ENCODE data around the gene SLC5A5. TPM values are rescaled to one million over a fixed set of nuclear protein-coding genes. Genes with fewer than 3 reads are reported as not detected.

The SLC5A5 gene
- total RNA-seq, 1 donor from 2014 or later = not detected

DNA sequence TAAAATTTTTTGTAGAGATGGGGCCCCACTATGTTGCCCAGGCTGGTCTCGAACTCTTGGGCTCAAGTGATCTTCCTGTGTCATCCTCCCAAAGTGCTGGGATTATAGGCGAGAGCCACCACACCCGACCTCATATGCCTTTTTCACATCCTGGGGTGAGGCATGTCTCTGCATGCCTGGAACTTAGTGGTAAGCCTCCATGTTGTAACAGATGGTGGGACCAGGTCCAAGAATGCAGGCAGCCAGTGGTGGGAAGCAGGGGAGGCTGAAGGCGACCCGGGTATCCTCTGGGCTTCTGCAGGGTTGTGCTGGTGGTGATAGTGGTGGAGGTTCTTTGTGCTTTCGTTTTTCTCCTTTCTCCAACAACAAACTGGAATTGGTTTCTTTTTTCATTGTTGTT lies 31.0 kb downstream of the SLC5A5 start:
- TF ChIP-seq, protein P1, sequence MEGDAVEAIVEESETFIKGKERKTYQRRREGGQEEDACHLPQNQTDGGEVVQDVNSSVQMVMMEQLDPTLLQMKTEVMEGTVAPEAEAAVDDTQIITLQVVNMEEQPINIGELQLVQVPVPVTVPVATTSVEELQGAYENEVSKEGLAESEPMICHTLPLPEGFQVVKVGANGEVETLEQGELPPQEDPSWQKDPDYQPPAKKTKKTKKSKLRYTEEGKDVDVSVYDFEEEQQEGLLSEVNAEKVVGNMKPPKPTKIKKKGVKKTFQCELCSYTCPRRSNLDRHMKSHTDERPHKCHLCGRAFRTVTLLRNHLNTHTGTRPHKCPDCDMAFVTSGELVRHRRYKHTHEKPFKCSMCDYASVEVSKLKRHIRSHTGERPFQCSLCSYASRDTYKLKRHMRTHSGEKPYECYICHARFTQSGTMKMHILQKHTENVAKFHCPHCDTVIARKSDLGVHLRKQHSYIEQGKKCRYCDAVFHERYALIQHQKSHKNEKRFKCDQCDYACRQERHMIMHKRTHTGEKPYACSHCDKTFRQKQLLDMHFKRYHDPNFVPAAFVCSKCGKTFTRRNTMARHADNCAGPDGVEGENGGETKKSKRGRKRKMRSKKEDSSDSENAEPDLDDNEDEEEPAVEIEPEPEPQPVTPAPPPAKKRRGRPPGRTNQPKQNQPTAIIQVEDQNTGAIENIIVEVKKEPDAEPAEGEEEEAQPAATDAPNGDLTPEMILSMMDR (IDR thresholded peaks at IDR 0.05; ENCODE audit: insufficient read depth, low read depth, low read length) = no peak
- FAIRE-seq = no peak
- Histone ChIP-seq H3K4me1 (ENCODE audit: insufficient read depth, low read length) (no peaks in the 10 kb centered on the region), H3K4me2 (ENCODE audit: low read length) (no peak overlapping the region), H3K36me3 (ENCODE audit: insufficient read depth, low read length) (no peaks in the 10 kb centered on the region), H2AFZ (ENCODE audit: low read depth, low read length) (peak overlapping the region; percentile 26), H3K27ac (ENCODE audit: low read depth, low read length) (no peak overlapping the region), H3K4me3 (ENCODE audit: insufficient read depth, low read depth, low read length) (no peak overlapping the region), H4K20me1 (ENCODE audit: insufficient read depth, low read length) (no peaks in the 10 kb centered on the region), H3K9me3 (ENCODE audit: insufficient read depth, low read depth, low read length) (no peaks in the 10 kb centered on the region), H3K27me3 (ENCODE audit: insufficient read depth, low read length) (no peaks in the 10 kb centered on the region), H3K9ac (ENCODE audit: low read length) (no peak overlapping the region), H3K79me2 (ENCODE audit: insufficient read depth, low read length) (no peaks in the 10 kb centered on the region)
- peaks cover 6% of the 10 kb centered on the region for H3K9me3 Mint-ChIP-seq (ENCODE audit: unreplicated experiment)
- H3K27ac Mint-ChIP-seq (ENCODE audit: unreplicated experiment) = no peak overlapping the region
- H3K36me3 Mint-ChIP-seq (ENCODE audit: low read depth, unreplicated experiment) = no peaks in the 10 kb centered on the region
- no peak overlapping the region for H3K4me3 Mint-ChIP-seq (ENCODE audit: unreplicated experiment)
- no peaks in the 10 kb centered on the region for H3K4me1 Mint-ChIP-seq (ENCODE audit: low read depth, unreplicated experiment)
- DNase-seq (ENCODE audit: low read depth) = peak; percentile 32
- peaks cover 28% of the 10 kb centered on the region for H3K27me3 Mint-ChIP-seq (ENCODE audit: low read depth, unreplicated experiment)

DNA sequence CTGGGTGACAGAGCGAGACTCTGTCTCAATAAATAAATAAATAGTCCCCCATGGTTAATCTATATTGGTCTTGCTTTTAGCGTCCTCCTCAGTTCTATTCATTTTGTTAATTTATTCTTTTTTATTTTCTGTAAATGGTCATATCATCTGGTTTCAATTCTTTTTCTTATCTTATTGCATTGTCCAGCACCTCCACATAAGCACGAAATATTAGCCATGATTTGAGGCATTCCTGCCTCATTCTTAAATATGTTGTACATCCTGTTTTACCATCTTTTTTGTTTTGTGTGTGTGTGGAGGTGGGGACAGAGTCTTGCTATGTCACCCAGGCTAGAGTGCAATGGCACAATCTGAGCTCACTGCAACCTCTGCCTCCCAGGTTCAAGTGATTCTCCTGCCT lies 36.5 kb downstream of the SLC5A5 start:
- Histone ChIP-seq H3K9ac (ENCODE audit: low read length) (no peak overlapping the region), H4K20me1 (ENCODE audit: insufficient read depth, low read length) (no peaks in the 10 kb centered on the region), H3K4me1 (ENCODE audit: insufficient read depth, low read length) (no peaks in the 10 kb centered on the region), H3K9me3 (ENCODE audit: insufficient read depth, low read depth, low read length) (peaks cover 2% of the 10 kb centered on the region), H2AFZ (ENCODE audit: low read depth, low read length) (no peak overlapping the region), H3K27me3 (ENCODE audit: insufficient read depth, low read length) (peaks cover 2% of the 10 kb centered on the region), H3K36me3 (ENCODE audit: insufficient read depth, low read length) (no peaks in the 10 kb centered on the region), H3K4me3 (ENCODE audit: insufficient read depth, low read depth, low read length) (no peak overlapping the region), H3K79me2 (ENCODE audit: insufficient read depth, low read length) (no peaks in the 10 kb centered on the region), H3K27ac (ENCODE audit: low read depth, low read length) (no peak overlapping the region), H3K4me2 (ENCODE audit: low read length) (no peak overlapping the region)
- H3K27me3 Mint-ChIP-seq (ENCODE audit: low read depth, unreplicated experiment) = peaks cover 5% of the 10 kb centered on the region
- no peaks in the 10 kb centered on the region for H3K36me3 Mint-ChIP-seq (ENCODE audit: low read depth, unreplicated experiment)
- TF ChIP-seq, protein P1 (IDR thresholded peaks at IDR 0.05; ENCODE audit: insufficient read depth, low read depth, low read length) = no peak
- no peak for TF ChIP-seq EZH2 (IDR thresholded peaks at IDR 0.05; ENCODE audit: insufficient read depth, low read length)
- FAIRE-seq (no peak), DNase-seq (ENCODE audit: low read depth) (no peak)
- no peaks in the 10 kb centered on the region for H3K4me1 Mint-ChIP-seq (ENCODE audit: low read depth, unreplicated experiment)
- peaks cover 11% of the 10 kb centered on the region for H3K9me3 Mint-ChIP-seq (ENCODE audit: unreplicated experiment)
- H3K4me3 Mint-ChIP-seq (ENCODE audit: unreplicated experiment) = no peak overlapping the region
- no peak overlapping the region for H3K27ac Mint-ChIP-seq (ENCODE audit: unreplicated experiment)

DNA sequence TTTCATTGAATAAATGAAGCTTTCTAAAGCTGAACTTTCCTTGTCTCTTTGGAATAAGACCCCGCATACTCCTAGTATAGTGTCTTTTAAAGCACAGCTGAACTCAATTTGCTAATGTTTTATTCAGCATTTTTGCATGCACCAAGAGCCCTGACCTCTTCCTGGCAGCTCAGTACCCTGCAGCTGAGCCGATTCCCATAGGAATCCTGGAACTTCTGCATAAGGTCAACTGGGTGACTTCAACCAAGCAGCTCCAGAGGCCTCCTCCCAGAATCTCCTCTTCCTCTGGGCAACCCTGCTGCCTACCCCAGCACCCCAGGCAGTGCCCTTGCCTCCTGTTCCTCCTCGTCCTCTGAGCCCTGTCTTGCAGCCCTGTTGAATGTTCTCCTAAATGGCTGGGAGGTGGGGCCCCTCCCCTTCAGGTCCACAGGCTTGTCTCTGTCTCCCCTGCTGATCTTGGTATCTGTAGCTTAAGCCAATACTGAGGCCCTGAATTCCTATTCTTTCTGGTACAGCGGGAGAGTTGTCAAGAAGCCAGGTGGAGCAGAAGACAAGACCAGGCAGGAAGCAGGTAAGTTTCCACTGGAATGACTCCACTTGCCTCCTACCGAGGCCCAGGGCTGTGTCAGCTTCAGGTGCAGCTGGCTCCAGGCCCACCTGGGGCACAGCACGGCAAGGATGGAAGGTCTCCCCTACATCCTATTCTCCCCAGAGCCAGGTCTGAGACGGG lies 37.4 kb downstream of the SLC5A5 start:
- Histone ChIP-seq H3K36me3 (ENCODE audit: insufficient read depth, low read length) (no peaks in the 10 kb centered on the region), H3K79me2 (ENCODE audit: insufficient read depth, low read length) (no peaks in the 10 kb centered on the region), H3K4me3 (ENCODE audit: insufficient read depth, low read depth, low read length) (no peak overlapping the region), H3K4me1 (ENCODE audit: insufficient read depth, low read length) (no peaks in the 10 kb centered on the region), H3K4me2 (ENCODE audit: low read length) (no peak overlapping the region), H3K9me3 (ENCODE audit: insufficient read depth, low read depth, low read length) (peaks cover 5% of the 10 kb centered on the region), H2AFZ (ENCODE audit: low read depth, low read length) (no peak overlapping the region), H3K9ac (ENCODE audit: low read length) (no peak overlapping the region), H4K20me1 (ENCODE audit: insufficient read depth, low read length) (no peaks in the 10 kb centered on the region), H3K27ac (ENCODE audit: low read depth, low read length) (no peak overlapping the region), H3K27me3 (ENCODE audit: insufficient read depth, low read length) (peaks cover 2% of the 10 kb centered on the region)
- Mint-ChIP-seq H3K4me3 (ENCODE audit: unreplicated experiment) (no peak overlapping the region), H3K27ac (ENCODE audit: unreplicated experiment) (no peak overlapping the region), H3K36me3 (ENCODE audit: low read depth, unreplicated experiment) (no peaks in the 10 kb centered on the region), H3K4me1 (ENCODE audit: low read depth, unreplicated experiment) (no peaks in the 10 kb centered on the region), H3K9me3 (ENCODE audit: unreplicated experiment) (peaks cover 14% of the 10 kb centered on the region), H3K27me3 (ENCODE audit: low read depth, unreplicated experiment) (peaks cover 5% of the 10 kb centered on the region)
- TF ChIP-seq EZH2 (IDR thresholded peaks at IDR 0.05; ENCODE audit: insufficient read depth, low read length) = no peak
- TF ChIP-seq, protein P1 (IDR thresholded peaks at IDR 0.05; ENCODE audit: insufficient read depth, low read depth, low read length) = no peak
- DNase-seq (ENCODE audit: low read depth) (no peak), FAIRE-seq (no peak)

All from astrocyte (in vitro differentiated cells and primary cell).